Erythroblast (primary cell): ENCODE results near the gene C11orf91.

Experiments used
- GATA1 ChIP-seq: IDR thresholded peaks from 2 replicates; pipeline ENCODE4 v1.6.1; 2011; ENCODE audit warnings: low read depth, mild to moderate bottlenecking, control low read depth, low read length, moderate library complexity
- POLR2A ChIP-seq: IDR thresholded peaks from 2 replicates; pipeline ENCODE4 v1.6.1; 2011; ENCODE audit warnings: mild to moderate bottlenecking, low read length

DNA sequence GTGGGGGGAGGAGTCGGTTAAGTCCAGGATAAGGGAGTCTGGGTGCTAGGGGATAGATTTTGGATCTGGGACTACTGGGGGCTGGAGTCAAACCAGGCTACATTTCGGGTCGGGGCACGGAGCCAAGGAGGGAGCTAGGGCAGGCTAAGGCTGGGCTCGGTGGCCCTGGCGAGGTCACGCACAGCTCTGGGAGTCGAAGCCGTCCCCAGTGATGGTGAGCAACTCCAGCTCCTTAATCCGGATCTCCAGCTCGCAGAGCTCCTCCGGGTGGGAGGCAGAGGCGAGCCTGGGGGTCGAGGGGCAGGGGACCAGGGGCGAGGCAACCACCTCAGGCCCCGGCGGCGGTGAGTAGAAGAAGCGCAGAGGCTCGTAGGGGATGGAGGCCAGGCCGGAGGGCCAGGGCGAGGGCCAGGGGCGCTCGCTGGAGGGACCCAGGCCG, 544 bp downstream of the C11orf91 start:
- TF ChIP-seq POLR2A, result no peak
- no peak for TF ChIP-seq GATA1
